T-helper 22 cell (primary cell): Measurements from ENCODE around the gene ARHGAP19.

Experiments
- DNase-seq: peaks from one replicate; pipeline ENCODE4 v3.0.0-alpha.2; 2020; ENCODE audit warnings: low read depth

Gene ARHGAP19

DNA sequence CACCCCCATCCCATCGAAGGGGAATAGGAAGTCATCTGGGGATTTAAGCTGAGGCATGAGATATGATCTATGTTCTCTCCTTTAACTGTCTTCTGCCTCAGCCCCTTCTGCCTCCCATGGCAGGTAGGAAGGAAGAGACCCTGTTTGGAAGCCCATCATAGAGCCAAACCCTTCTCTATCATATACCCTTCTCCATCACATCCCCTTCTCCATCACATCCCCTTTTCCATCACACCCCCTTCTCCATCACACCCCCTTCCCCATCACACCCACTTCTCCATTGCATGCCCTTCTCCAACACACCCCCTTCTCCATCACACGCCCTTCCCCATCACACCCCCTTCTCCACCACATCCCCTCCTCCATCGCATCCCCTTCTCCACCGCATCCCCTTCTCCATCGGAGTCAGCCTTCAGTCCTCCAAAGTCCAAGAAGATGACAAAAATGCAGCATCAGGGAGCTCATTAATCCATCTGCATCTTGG, 99.4 kb downstream of the ARHGAP19 start:
- DNase-seq = no peak

DNA sequence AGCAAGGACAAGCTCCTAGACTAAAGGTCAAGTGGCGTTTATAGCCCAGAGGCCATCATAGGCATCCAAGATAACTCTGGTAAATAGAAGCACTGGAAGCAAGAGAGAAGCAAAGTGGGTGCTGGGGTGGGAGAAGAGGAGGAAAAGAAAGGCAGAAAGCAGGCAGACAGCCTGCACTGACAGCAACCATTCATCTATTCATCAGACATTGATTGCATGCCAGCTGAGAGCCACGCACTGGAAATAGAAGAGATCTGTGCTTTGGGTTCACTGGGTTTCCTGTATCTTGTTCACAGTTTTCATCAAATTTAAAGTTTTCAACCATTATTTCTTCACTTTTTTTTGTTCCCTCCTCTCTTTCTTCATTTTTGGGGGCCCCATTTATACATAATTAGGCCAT, 102.0 kb downstream of the ARHGAP19 start:
- no peak for DNase-seq

DNA sequence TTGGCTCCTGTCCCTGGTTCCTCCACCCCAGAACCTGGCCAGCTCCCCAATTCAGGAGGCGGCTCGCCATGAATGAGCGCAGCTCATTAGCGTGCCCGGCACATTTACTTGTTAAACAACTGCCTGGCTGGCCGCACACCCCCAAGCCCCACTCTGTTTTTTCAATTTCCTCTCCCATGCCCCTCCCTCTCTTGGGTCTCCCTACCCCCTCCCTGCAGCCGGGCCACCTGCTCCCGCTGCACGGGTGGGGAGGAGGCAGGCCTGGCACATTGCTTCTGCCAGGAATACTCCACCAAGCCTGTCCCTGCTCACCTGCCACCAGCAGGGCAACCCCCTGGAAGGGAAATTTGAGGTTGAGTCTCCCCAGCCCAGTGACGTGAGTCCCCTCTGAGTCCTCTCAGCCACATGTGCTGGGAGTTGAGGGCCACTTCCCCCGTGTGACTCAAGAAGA, 104.2 kb downstream of the ARHGAP19 start:
- no peak for DNase-seq

DNA sequence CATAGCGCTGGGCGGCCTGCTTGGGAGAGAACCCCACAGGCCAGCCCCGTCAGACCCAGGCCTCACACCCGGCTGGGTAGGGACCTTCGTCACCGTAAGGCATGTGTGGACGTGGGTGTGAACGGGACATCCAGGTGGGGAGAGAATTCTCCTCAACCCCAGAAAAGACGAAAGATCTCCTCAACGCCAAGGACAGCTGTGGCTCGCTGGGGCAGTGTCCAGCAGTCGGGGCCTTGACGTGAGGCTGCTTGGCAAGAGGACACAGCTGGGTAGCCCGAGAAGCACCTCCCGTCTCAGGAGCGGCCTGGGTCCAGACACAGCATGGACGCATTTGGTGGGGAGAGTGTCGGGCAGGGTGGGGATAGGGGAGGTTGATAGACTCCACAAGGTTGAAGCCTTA, 105.5 kb downstream of the ARHGAP19 start:
- no peak for DNase-seq

DNA sequence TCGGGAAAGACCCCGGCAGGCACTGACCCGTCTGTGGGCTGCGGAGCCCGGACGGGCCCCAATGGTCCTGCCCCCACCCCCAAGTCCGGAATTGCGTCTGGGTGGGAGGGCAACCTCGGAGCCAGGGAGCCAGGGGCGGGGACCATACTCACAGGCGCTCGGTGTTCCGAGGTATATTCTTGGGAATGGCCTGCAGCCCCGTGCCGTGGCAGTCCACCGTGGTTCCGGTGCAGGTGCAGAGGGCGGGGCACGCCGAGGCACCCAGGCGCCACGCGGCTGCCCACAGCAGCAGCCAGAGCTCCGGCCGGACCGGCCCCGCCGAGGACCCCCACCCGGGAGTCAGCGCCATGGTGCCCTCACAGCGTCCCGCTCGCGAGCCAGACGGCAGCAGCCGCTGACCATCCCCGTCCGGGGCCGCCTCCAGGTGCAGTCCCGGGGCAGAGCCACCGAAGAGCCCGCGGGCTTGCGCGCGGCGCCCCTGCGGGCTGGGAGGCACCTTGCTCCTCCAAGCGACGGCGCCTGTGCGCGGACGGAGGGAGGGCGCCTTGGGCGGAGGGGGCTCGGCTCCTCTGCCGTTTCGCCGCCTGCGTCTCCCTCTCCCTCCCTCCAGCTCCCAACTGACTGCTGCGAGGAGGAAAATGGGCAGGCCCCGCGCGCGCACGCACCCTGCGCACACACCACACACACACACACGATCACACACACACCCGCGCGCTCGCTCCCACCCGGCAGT, 106.9 kb downstream of the ARHGAP19 start, which contains the start of gene SLIT1:
SLIT1 (minus strand) TSS at position 634 of the 733 bp plus-strand sequence; CDS start at position 349, 285 bp downstream.
- DNase-seq = no peak

DNA sequence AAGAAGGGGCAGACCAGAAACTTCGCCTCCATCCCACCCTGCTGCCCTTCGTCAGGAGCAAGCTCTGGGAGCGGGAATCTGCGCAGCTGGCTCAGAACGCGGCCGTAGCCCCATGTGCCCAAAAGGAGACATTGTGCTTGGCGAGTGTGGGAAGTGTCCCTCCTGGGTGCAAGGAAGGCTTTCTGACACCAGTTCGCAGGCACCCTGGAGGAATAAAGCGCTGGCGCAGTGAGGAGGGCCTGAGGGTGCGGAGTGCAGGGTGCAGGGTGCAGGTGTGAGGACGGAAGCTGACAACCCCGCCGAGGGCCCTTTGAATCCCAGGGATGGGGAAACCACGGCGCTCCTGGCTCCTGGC, 107.5 kb downstream of the ARHGAP19 start:
- no peak for DNase-seq

DNA sequence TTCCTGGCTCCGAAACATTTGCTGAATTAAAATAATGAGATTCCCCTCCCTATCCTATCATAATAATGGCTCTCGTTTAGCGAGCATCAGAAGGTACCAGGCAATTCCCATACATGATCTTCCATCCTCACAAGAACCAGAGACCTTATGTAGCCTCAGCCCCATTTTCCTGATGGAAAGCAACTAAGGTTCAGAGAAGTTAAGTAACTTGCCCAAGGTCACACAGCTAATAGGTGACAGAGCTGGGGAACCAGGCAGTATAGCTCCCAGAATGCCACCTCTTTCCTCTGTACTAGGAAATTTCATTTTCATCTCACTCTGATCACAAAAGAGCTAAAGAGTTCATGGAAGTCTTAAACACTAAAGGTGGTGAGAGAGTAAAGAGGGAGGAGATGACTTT, 109.1 kb downstream of the ARHGAP19 start:
- no peak for DNase-seq

DNA sequence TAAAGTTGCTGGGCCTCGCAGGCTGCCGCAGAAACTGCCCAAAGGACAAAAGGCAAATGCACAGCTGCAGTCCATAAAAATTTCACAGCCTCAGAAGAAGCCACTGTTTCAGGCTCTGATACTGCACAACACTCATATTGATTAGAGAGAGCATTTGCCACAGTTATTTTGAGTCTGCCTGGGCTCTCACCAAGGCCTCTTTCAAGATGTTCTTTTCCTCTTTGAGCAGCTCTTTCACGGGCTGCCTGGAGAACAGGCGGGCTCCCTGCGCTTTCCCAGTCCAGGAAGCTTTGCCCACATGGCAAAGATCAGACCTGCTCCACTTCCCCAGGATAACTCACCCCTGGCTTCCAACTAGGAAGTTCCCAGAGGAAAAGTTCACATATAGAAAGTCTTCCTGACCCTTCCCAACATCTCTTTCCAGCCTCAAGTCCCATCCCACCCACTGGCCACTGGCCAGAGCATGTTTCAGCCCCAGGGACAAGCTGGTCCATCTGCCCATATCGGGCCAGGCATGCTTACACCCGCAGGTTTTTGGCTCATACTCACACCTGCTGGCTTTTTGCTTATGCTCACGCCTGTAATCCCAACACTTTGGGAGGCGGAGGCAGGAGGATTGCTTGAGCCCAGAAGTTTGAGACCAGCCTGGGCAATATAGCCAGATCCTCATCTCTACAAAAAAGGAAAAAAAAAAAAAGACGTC, 110.0 kb downstream of the ARHGAP19 start:
- DNase-seq = no peak

DNA sequence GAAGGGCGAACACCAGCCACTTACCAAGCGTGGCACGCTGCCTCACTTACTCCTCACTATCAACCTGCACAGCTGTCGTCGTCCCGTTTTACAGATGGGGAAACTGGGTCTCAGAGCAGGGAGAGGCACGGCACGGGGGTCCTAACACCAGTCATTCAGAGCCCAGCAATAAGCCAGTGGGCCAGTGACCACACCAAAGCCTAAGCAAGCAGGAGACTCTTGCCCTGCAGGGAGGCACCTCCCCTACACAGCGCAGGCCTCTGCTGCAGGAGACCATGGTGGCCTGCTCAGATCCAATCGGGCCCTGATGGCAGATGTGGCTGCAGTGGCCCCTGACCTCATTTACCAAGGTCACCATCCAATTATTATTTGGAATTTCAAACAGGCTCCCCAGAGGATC, 111.5 kb downstream of the ARHGAP19 start:
- no peak for DNase-seq

DNA sequence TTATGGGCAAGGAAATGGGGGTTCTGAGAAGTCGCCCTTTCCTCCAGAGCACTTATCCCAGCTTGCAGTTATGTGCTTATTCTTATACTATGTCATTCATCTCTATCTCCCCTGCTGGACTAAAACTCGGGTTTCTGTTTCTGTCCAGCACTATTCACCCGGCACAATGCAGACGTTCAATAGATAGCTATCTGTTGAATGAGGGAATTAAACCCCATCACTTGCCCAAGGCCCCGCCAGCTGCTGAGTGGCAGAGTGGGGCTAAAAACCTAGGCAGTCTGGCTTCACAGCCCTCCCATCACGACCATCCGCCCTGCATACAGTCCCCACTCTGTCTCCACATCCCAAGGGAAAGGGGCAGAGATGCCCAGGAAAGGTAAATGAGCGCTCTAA, 112.1 kb downstream of the ARHGAP19 start:
- DNase-seq = no peak

DNA sequence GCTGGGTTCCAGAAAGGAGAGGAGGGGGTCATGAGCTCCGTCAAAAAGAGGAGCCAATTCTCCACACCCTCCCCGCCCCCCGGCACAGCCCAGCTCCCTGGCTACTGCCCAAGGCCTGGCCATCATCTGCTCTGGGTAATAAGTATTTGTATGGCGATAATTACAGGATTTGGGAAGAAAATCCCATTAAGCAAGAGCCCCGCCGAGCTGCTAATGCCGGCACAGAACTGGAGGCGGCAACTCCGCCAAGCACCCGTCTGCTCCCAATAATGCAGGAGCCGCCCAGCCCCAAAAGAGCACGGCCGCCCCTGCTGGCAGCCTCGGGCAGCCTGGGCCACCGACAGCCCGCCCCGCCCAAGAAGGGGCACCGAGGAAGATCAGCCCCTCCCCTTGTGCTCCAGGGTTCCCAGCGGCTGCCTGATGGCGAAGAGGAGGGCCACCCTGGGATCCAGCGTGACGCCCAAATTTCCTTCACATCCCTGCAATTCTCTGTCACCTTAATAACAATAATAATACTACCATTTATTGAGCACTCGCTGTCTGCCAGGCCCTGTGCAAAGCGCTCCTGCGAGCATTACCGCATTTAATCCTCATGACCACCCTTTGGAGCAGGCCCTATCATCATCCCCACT, 112.6 kb downstream of the ARHGAP19 start:
- DNase-seq = no peak

DNA sequence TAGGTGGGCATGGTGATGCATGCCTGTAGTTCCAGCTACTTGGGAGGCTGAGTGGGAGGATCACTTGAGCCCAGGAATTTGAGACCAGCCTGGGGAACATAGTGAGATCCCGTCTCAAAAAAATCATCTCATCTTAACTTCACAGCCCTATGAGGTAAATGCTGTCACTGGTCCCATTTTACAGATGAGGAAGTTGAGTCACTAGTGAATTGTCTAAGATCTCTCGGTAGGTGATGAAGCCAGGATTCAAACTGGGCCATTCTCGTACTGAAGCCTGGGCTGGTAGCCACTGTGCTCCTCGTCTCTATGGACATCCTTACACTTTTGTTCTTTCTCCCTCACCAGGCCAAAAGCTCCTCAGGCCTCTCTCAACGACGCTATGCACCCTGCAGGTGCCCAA, 113.1 kb downstream of the ARHGAP19 start:
- no peak for DNase-seq

DNA sequence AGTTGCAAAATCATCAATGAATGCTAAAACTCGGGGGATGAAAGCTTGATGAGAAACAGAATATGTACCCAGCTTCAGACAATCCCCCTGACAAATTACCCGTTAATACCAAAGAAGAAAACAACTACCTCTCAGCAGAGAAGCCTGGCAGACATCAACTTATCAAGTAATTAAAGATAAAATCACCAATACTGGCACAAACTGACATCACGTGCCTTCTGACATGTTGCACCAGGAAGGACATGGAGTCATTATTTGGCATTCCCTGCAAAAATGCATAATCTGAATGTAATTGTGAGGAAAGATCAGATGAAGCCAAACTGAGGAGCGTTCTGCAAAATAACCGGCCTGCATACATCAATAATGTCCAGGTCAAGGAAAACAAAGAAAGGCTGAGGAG, 114.4 kb downstream of the ARHGAP19 start:
- no peak for DNase-seq

DNA sequence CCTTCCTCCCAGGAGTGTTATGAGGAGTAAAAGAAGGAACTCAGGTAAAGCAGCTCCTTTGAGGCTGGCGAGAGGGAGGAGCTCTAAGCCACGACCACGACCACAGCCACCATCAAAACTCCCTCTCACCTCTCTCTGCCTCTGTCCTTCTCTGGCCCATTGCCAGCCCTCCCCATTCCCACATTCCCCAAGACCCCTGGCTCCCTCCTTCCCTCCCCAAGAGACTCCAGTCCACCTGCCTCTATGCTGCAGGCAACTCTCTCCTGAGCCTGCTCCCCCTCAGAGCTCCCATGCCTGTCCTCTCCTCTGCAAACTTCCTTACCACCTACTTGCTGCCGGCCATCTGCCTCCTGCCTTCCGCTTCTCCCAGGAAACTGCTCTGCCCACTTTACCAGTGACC, 116.2 kb downstream of the ARHGAP19 start:
- DNase-seq = no peak

DNA sequence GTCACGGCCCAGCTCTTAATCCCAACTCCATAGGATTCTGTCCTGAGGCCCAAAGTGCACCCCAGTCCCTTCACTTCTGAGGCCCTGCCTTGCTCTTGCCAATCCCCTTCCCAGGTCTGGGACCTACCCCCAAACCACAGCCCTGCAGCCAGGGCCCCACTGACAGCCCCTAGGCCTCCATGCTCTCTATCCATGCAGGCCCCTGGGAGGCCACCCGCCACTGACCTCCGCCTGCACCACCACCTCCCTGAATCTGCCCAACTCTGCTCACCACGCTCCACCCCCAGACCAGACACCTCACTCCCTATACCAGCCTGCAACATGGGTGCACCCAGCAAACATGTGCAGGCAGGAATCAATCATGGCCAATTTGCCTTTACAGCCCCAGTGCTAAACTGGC, 116.9 kb downstream of the ARHGAP19 start:
- no peak for DNase-seq

DNA sequence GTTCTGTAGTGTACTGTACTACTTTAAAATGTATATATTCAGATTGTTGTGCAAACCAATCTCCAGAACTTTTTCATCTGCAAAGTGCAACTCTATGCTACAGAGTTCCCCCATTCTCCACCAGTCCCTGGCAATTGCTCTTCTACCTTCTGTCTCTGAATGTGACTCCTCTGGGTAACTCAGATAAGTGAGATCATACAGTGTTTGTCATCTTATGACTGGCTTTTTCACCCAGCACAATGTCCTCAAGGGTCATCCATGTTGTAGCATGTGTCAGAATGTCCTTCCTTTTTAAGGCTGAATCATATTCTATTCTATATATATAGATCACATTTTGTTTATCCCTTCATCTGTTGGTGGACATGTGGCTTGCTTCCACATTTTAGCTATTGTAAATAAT, 117.5 kb downstream of the ARHGAP19 start:
- DNase-seq = no peak

DNA sequence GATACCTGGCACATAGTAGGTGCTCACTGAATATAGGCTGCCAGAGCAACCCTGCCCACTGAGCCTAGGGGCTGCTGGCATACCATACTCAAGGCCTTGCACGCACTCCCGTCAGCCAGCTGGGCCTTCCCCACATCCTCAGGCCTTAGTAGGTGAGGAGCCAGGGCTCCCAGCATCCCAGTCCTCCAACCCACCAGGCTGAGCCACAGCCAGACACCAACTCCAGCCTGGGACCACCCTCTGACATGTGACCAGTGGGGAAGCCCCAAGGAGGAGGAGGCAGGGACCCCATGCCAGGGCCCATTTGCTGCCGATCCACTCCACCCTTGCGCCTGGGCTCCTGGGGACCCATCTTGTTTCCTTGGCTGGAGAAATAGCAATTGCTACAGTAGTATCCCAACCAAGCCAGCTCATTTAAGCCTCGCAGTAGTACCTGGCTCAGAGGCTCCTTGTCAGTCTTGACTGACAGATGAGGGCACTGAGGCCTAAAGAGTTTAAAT, 118.1 kb downstream of the ARHGAP19 start:
- no peak for DNase-seq

DNA sequence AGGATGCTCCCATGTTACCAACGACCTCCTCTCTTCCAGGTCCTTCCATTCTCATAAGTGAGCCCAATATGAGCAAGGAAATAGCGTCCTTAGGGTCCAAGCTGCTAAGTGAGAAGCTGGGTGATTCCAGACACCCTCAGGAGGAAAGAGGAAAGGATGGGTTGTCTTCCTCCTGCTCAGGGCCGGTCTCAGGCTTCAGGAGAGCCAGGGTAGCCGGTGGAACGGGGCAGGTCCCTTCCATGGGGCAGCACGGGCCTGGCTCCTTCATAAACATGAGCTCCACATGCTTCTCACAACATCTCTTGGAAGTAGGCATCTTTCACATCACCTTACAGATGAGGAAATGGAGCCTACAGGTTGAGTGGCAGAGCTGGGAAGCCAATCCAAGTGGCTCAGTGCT, 119.4 kb downstream of the ARHGAP19 start:
- DNase-seq = no peak
